HCT116 (cell line): Measurements from ENCODE around the gene RAB13.

Experiments used
- ATF3 ChIP-seq: IDR thresholded peaks from 2 replicates; pipeline ENCODE4 v1.6.1; 2012
- CEBPB ChIP-seq: IDR thresholded peaks from 2 replicates; pipeline ENCODE4 v1.6.1; 2012; ENCODE audit warnings: low read depth
- CTCF ChIP-seq, 3 experiments: fragments of 200-600 bp in 1 of 3; sonication (generic) in 1 of 3; IDR thresholded peaks in 2 of 3; conservative IDR thresholded peaks in 1 of 3; 2 replicates each; pipeline ENCODE4 v1.5.1; 2012 to 2017; ENCODE audit warnings: low read depth in 2 of 3, low read length in 2 of 3, antibody characterized with exemption in 1 of 3, borderline replicate concordance in 1 of 3, control low read depth in 1 of 3, mild to moderate bottlenecking in 1 of 3, mixed read lengths in 1 of 3, mixed run types in 1 of 3, moderate library complexity in 1 of 3; ENCODE audit not compliant: insufficient read depth in 1 of 3
- EZH2 ChIP-seq: fragments of 200-600 bp; sonication (generic); IDR thresholded peaks from 2 replicates; pipeline ENCODE4 v1.6.1; 2017; ENCODE audit warnings: antibody characterized with exemption, mixed run types
- EZH2phosphoT487 ChIP-seq: fragments of 200-600 bp; IDR thresholded peaks from 2 replicates; pipeline ENCODE4 v1.6.1; 2018; ENCODE audit warnings: antibody characterized with exemption, borderline replicate concordance
- MAX ChIP-seq: IDR thresholded peaks from 2 replicates; pipeline ENCODE4 v1.6.1; 2012
- POLR2A ChIP-seq: IDR thresholded peaks from 2 replicates; pipeline ENCODE4 v1.7.0; 2011; ENCODE audit warnings: borderline replicate concordance; ENCODE audit not compliant: insufficient read depth, insufficient read length; ENCODE audit errors: extremely low read depth
- POLR2AphosphoS5 ChIP-seq: IDR thresholded peaks from 2 replicates; pipeline ENCODE4 v1.6.1; 2011; ENCODE audit warnings: mild to moderate bottlenecking, low read depth, low read length, moderate library complexity
- REST ChIP-seq: IDR thresholded peaks from 2 replicates; pipeline ENCODE4 v1.6.1; 2012; ENCODE audit warnings: low read depth
- SIN3A ChIP-seq: IDR thresholded peaks from 2 replicates; pipeline ENCODE4 v1.6.1; 2012; ENCODE audit warnings: low read depth
- SP1 ChIP-seq: IDR thresholded peaks from 2 replicates; pipeline ENCODE4 v1.6.1; 2012; ENCODE audit warnings: low read depth
- YY1 ChIP-seq: IDR thresholded peaks from 2 replicates; pipeline ENCODE4 v1.6.1; 2011; ENCODE audit warnings: low read length, low read depth, moderate library complexity, mild to moderate bottlenecking; ENCODE audit not compliant: insufficient replicate concordance; ENCODE audit errors: extremely low read depth

GRCh38 chr1:153939476-153939875 lies 46.7 kb downstream of the RAB13 start:
- TF ChIP-seq CTCF (IDR thresholded peaks at IDR 0.05 in 2 of 3, conservative IDR thresholded peaks at IDR 0.05 in 1 of 3; ENCODE audit: borderline replicate concordance in 1 of 3, insufficient read depth in 1 of 3, low read depth in 2 of 3, low read length in 2 of 3): no peak
- no peak for TF ChIP-seq POLR2AphosphoS5
- no peak for TF ChIP-seq ATF3
- no peak for TF ChIP-seq EZH2
- no peak for TF ChIP-seq EZH2phosphoT487
- no peak for TF ChIP-seq CEBPB
- no peak for TF ChIP-seq SP1
- no peak for TF ChIP-seq SIN3A
- no peak for TF ChIP-seq MAX
- no peak for TF ChIP-seq REST
- TF ChIP-seq YY1: no peak
- no peak for TF ChIP-seq POLR2A
